GM23338 (cell line): ENCODE measurements around the gene CFAP299. TPM values are rescaled to one million over a fixed set of nuclear protein-coding genes. Genes with fewer than 3 reads are reported as not detected.

ENCODE experiments used
- ATAC-seq: fragments of 200-7000 bp; cut with Tn5 transposase; 3 replicates; pipeline ENCODE4 v1.9.1; 2020
- DNase-seq: peaks from one replicate; pipeline ENCODE4 v3.0.0-alpha.2; 2015; ENCODE audit warnings: low spot score
- H2AFZ ChIP-seq: fragments of 200-600 bp; sonication (generic); 2 replicates; pipeline ENCODE4 v1.8.0; 2016; ENCODE audit warnings: antibody characterized with exemption, mild to moderate bottlenecking, moderate library complexity
- H3F3A ChIP-seq: fragments of 200-600 bp; sonication (generic); replicated peaks from 2 replicates; pipeline ENCODE4 v1.8.0; 2017; ENCODE audit warnings: antibody characterized with exemption, mixed run types, low read depth
- H3K27ac ChIP-seq: fragments of 200-600 bp; sonication (generic); 2 replicates; pipeline ENCODE4 v1.6.1; 2016; ENCODE audit warnings: low read depth
- H3K27me3 ChIP-seq: fragments of 200-600 bp; sonication (generic); 2 replicates; pipeline ENCODE4 v1.8.0; 2016; ENCODE audit warnings: mild to moderate bottlenecking, mixed run types, moderate library complexity; ENCODE audit not compliant: insufficient read depth
- H3K36me3 ChIP-seq: fragments of 200-600 bp; sonication (generic); 2 replicates; pipeline ENCODE4 v1.8.0; 2016; ENCODE audit warnings: mild to moderate bottlenecking; ENCODE audit not compliant: insufficient read depth
- H3K4me1 ChIP-seq: fragments of 200-600 bp; sonication (generic); 2 replicates; pipeline ENCODE4 v1.8.0; 2016; ENCODE audit warnings: mild to moderate bottlenecking, moderate library complexity; ENCODE audit not compliant: insufficient read depth
- H3K4me2 ChIP-seq: fragments of 200-600 bp; sonication (generic); 2 replicates; pipeline ENCODE4 v1.7.1; 2017; ENCODE audit warnings: mixed run types
- H3K4me3 ChIP-seq: fragments of 200-600 bp; sonication (generic); 2 replicates; pipeline ENCODE4 v1.6.1; 2016; ENCODE audit warnings: mixed run types
- H3K79me2 ChIP-seq: fragments of 200-600 bp; sonication (generic); replicated peaks from 2 replicates; pipeline ENCODE4 v1.8.0; 2017; ENCODE audit warnings: mild to moderate bottlenecking; ENCODE audit not compliant: insufficient read depth
- H3K9me2 ChIP-seq: fragments of 200-600 bp; sonication (generic); 2 replicates; pipeline ENCODE4 v1.8.0; 2017; ENCODE audit not compliant: insufficient read depth
- H4K20me1 ChIP-seq: fragments of 200-600 bp; sonication (generic); replicated peaks from 2 replicates; pipeline ENCODE4 v1.8.0; 2017; ENCODE audit warnings: mild to moderate bottlenecking; ENCODE audit not compliant: insufficient read depth
- H3K27ac Mint-ChIP-seq: 2 replicates; pipeline ENCODE4 v1.8.0; 2020; ENCODE audit warnings: inconsistent platforms, mild to moderate bottlenecking, moderate library complexity, mixed read lengths
- H3K27me3 Mint-ChIP-seq: 3 replicates; pipeline ENCODE4 v1.8.0; 2022; ENCODE audit warnings: low read depth, mild to moderate bottlenecking, moderate library complexity, mixed read lengths, inconsistent platforms; ENCODE audit not compliant: insufficient read depth, poor library complexity
- H3K36me3 Mint-ChIP-seq: 3 replicates; pipeline ENCODE4 v1.8.0; 2021; ENCODE audit warnings: low read depth, mild to moderate bottlenecking, inconsistent platforms, moderate library complexity, mixed read lengths
- H3K4me1 Mint-ChIP-seq: 3 replicates; pipeline ENCODE4 v1.8.0; 2020; ENCODE audit warnings: mild to moderate bottlenecking, inconsistent platforms, mixed read lengths
- H3K4me3 Mint-ChIP-seq: 3 replicates; pipeline ENCODE4 v1.8.0; 2021; ENCODE audit warnings: moderate library complexity, mild to moderate bottlenecking, inconsistent platforms, mixed read lengths
- H3K9me3 Mint-ChIP-seq: 3 replicates; pipeline ENCODE4 v1.8.0; 2020; ENCODE audit warnings: moderate library complexity, mild to moderate bottlenecking, inconsistent platforms, mixed read lengths
- CREB1 ChIP-seq: fragments of 250-450 bp; sonication (Bioruptor Pico); IDR thresholded peaks from 2 replicates; pipeline ENCODE4 v1.5.0; 2020; ENCODE audit warnings: low read depth, mild to moderate bottlenecking, moderate library complexity
- EZH2phosphoT487 ChIP-seq: fragments of 200-600 bp; sonication (generic); IDR thresholded peaks from one replicate; pipeline ENCODE4 v1.8.1; 2018; ENCODE audit warnings: antibody characterized with exemption; ENCODE audit not compliant: unreplicated experiment
- NANOG ChIP-seq: IDR thresholded peaks from 2 replicates; pipeline ENCODE4 v1.6.1; 2016; ENCODE audit warnings: antibody characterized with exemption, borderline replicate concordance
- POLR2AphosphoS5 ChIP-seq: IDR thresholded peaks from 2 replicates; pipeline ENCODE4 v1.6.1; 2016; ENCODE audit warnings: antibody characterized with exemption, low read depth
- REST ChIP-seq: IDR thresholded peaks from one replicate; pipeline ENCODE4 v1.6.1; 2018; ENCODE audit warnings: antibody characterized with exemption; ENCODE audit not compliant: unreplicated experiment
- STAT1 ChIP-seq: IDR thresholded peaks from one replicate; pipeline ENCODE4 v1.6.1; 2016; ENCODE audit warnings: antibody characterized with exemption; ENCODE audit not compliant: unreplicated experiment
- ZNF114 ChIP-seq: fragments of 250-450 bp; sonication (Bioruptor Pico); IDR thresholded peaks from 2 replicates; pipeline ENCODE4 v1.5.0; 2020; ENCODE audit warnings: mild to moderate bottlenecking, moderate library complexity
- ZNF331 ChIP-seq: fragments of 250-450 bp; sonication (Bioruptor Pico); IDR thresholded peaks from 2 replicates; pipeline ENCODE4 v1.5.0; 2020; ENCODE audit warnings: low read depth, mild to moderate bottlenecking, moderate library complexity
- polyA plus RNA-seq: library from polyadenylated mRNA; unstranded; fragments of >200 nt; fragmentation: Nextera tagmentation; extraction: Ambion mirVana; gene quantifications from 2 replicates; pipeline ENCODE4 v1.2.1, GENCODE V29; 2016
- total RNA-seq: library from RNA; depleted of rRNA; stranded (reverse); fragments of >200 nt; shearing (Covaris generic); gene quantifications from 2 replicates; pipeline ENCODE4 v1.2.3, GENCODE V29; 2014
- TF ChIP-seq, protein P1 (sequence below): fragments of 250-450 bp; sonication (Bioruptor Pico); IDR thresholded peaks from 2 replicates; pipeline ENCODE4 v1.5.0; 2020; ENCODE audit warnings: mild to moderate bottlenecking, moderate library complexity

Gene CFAP299
- total and polyA plus RNA-seq, 2 experiments from 2014 or later = not detected

DNA sequence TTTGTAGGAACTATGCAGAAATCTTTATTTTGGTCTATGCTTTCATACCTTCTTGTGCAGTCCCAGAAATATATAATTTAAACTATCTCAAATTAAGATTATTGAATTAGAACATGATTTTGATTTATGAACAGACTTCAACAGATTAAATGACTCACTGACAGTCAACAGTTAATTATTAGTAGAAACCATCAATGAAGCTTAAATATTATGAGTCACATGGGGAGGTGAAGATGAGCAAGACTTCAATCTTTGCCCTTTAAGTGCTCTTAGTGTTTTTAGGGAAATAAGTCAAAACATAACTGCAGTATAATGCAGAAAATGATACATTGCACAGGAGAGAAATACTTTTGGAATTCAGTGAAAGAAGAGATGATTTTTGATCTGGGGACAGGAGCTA, 613.5 kb downstream of the CFAP299 start:
- ATAC-seq (no peak), DNase-seq (no peak)
- Histone ChIP-seq H4K20me1 (no peaks in the 10 kb centered on the region), H3F3A (no peaks in the 10 kb centered on the region), H3K4me2 (no peak overlapping the region), H3K9me2 (no peaks in the 10 kb centered on the region), H3K36me3 (no peaks in the 10 kb centered on the region), H3K27me3 (no peaks in the 10 kb centered on the region), H2AFZ (no peak overlapping the region), H3K27ac (no peak overlapping the region), H3K79me2 (no peaks in the 10 kb centered on the region), H3K4me1 (no peaks in the 10 kb centered on the region), H3K4me3 (no peak overlapping the region)
- no peaks in the 10 kb centered on the region for H3K4me1 Mint-ChIP-seq
- H3K36me3 Mint-ChIP-seq = no peaks in the 10 kb centered on the region
- no peaks in the 10 kb centered on the region for H3K9me3 Mint-ChIP-seq
- no peak overlapping the region for H3K4me3 Mint-ChIP-seq
- no peak overlapping the region for H3K27ac Mint-ChIP-seq
- H3K27me3 Mint-ChIP-seq = no peaks in the 10 kb centered on the region
- TF ChIP-seq REST (no peak), NANOG (no peak), ZNF114 (CRISPR knock-in tag) (no peak), CREB1 (no peak), EZH2phosphoT487 (no peak), POLR2AphosphoS5 (no peak), ZNF331 (CRISPR knock-in tag) (no peak), STAT1 (no peak)
- TF ChIP-seq, protein P1, sequence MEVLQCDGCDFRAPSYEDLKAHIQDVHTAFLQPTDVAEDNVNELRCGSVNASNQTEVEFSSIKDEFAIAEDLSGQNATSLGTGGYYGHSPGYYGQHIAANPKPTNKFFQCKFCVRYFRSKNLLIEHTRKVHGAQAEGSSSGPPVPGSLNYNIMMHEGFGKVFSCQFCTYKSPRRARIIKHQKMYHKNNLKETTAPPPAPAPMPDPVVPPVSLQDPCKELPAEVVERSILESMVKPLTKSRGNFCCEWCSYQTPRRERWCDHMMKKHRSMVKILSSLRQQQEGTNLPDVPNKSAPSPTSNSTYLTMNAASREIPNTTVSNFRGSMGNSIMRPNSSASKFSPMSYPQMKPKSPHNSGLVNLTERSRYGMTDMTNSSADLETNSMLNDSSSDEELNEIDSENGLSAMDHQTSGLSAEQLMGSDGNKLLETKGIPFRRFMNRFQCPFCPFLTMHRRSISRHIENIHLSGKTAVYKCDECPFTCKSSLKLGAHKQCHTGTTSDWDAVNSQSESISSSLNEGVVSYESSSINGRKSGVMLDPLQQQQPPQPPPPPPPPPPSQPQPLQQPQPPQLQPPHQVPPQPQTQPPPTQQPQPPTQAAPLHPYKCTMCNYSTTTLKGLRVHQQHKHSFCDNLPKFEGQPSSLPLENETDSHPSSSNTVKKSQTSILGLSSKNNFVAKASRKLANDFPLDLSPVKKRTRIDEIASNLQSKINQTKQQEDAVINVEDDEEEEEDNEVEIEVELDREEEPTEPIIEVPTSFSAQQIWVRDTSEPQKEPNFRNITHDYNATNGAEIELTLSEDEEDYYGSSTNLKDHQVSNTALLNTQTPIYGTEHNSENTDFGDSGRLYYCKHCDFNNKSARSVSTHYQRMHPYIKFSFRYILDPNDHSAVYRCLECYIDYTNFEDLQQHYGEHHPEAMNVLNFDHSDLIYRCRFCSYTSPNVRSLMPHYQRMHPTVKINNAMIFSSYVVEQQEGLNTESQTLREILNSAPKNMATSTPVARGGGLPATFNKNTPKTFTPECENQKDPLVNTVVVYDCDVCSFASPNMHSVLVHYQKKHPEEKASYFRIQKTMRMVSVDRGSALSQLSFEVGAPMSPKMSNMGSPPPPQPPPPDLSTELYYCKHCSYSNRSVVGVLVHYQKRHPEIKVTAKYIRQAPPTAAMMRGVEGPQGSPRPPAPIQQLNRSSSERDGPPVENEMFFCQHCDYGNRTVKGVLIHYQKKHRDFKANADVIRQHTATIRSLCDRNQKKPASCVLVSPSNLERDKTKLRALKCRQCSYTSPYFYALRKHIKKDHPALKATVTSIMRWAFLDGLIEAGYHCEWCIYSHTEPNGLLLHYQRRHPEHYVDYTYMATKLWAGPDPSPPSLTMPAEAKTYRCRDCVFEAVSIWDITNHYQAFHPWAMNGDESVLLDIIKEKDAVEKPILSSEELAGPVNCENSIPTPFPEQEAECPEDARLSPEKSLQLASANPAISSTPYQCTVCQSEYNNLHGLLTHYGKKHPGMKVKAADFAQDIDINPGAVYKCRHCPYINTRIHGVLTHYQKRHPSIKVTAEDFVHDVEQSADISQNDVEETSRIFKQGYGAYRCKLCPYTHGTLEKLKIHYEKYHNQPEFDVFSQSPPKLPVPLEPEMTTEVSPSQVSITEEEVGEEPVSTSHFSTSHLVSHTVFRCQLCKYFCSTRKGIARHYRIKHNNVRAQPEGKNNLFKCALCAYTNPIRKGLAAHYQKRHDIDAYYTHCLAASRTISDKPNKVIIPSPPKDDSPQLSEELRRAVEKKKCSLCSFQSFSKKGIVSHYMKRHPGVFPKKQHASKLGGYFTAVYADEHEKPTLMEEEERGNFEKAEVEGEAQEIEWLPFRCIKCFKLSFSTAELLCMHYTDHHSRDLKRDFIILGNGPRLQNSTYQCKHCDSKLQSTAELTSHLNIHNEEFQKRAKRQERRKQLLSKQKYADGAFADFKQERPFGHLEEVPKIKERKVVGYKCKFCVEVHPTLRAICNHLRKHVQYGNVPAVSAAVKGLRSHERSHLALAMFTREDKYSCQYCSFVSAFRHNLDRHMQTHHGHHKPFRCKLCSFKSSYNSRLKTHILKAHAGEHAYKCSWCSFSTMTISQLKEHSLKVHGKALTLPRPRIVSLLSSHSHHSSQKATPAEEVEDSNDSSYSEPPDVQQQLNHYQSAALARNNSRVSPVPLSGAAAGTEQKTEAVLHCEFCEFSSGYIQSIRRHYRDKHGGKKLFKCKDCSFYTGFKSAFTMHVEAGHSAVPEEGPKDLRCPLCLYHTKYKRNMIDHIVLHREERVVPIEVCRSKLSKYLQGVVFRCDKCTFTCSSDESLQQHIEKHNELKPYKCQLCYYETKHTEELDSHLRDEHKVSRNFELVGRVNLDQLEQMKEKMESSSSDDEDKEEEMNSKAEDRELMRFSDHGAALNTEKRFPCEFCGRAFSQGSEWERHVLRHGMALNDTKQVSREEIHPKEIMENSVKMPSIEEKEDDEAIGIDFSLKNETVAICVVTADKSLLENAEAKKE (CRISPR knock-in tag) = no peak
